Measurements from ENCODE around the gene MANBA.
"Not testable (repeated sequence)": the region's sequence is repeated elsewhere in the genome, so short reads cannot be mapped to it uniquely, and the experiment has no call there.

The MANBA gene

DNA sequence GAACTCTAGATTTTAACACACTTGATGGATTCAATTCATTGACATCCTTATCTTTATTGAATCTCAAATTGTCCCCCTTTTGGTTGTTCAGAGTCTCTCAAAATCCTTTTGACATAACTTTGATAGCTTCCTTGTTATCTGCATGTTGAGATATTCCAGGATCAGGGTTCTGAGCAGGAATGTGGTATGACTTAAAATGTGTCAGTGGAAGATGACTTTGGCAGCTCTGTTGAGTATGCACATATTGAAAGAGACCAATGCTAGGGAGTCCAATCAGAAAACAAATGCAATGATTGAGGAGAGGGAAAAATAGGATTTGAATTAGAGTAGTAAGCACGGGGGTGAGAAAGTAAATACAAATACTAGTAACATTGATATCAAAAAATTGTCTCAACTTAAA is 93.8 kb downstream of the MANBA start:
- no peak for DNase-seq

GRCh38 chr4:102665527-102665926 is 95.2 kb downstream of the MANBA start:
- DNase-seq: peak; percentile 21

DNA sequence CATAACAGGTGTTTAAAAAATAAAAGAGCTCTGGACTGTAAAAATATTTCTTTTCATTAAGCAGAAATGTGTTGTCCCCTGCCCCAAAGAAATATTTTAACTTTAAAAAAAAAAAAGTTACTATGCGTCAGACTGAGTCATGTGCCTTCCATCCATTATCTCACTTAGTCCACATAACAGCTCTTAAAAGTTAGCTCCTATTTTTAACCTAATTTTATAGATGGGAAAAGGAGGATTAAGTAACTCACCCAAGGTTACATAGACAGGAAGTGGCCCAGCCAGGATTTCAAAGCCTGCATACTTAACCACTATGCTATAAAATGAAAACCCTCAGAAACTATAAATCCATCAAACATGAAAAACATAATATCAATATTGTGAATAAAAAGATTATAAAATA is 97.7 kb downstream of the MANBA start:
- DNase-seq: no peak

- DNase-seq: no peak
Measured at GRCh38 chr4:102657206-102657605, 103.6 kb downstream of the MANBA start.

- DNase-seq: no peak
Measured at GRCh38 chr4:102647117-102647516, 113.7 kb downstream of the MANBA start.

DNA sequence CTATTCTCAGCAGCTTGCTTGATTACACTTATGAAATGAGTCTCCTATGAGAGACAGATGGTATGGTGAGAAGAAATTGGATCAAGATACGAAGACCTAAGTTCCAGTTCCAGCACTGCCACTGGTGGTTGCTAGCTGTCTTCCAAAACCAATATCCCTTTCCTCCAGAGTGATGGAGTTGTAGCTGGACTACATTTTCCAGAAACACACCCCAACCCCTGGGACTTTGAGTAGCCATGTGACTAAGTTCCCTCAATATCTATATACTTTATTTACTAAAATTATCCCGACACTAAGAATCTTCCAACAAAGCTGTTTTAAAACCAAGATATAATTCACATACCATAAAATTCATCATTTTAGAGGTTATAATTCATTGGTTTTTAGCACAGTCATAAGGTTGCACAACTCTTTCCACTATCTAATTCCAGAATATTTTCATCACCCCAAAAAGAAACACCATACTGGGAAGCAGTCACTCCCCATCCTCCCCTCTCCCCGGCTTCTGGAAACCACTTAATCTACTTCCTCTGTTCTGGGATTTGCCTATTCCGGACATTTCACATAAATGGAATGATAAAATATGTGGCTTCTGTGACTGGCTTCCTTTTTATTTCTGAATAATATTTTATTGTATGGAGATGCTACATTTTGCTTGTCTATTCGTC is 118.0 kb downstream of the MANBA start:
- no peak for DNase-seq

- DNase-seq: no peak
Measured at GRCh38 chr4:102641793-102642192, 119.0 kb downstream of the MANBA start.

- no peak for DNase-seq
Measured at GRCh38 chr4:102640669-102641068, 120.1 kb downstream of the MANBA start.

- no peak for DNase-seq
Measured at GRCh38 chr4:102639598-102639997, 121.2 kb downstream of the MANBA start.

DNA sequence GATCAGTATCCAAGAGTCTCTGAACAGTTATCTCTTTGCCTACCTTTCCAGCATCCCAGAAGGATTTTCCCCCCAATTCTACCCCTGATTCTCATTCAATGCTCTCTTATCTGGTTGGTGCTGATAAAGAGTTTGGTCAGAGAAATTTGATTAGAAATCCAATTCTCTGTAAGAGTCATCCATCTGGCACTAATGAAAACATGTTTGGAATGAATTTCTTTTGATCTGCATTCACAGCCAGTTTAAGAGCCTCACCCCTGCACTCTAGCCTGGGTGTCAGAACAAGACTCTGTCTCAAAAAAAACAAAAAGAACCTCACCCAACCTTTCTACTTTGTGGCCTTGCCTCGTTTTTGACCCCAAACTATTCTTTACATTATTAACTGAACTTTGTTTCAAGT is 122.1 kb downstream of the MANBA start:
- DNase-seq: no peak

- no peak for DNase-seq
Measured at GRCh38 chr4:102637391-102637790, 123.4 kb downstream of the MANBA start.

- no peak for DNase-seq
Measured at GRCh38 chr4:102633100-102633499, 127.7 kb downstream of the MANBA start.

- DNase-seq: no peak
Measured at GRCh38 chr4:102632241-102633065, 128.3 kb downstream of the MANBA start.

- DNase-seq: no peak
Measured at GRCh38 chr4:102631616-102632015, 129.2 kb downstream of the MANBA start.

DNA sequence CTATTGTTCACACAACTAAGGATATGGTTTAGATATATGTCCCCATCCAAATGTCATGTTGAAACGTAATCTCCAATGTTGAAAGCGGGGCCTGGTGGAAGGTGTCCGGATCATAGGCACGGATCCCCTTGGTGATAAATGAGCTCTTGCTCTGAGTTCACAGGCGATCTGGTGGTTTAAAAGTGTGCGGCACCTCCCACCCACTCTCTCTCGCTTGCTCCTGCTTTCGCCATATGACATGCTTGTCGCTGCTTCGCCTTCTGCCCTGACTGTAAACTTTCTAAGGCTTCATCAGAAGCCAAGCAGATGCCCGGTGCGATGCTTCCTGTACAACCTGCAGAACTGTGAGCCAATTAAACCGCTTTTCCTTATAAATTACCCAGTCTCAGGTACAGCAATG is 131.1 kb downstream of the MANBA start:
- no peak for DNase-seq

DNA sequence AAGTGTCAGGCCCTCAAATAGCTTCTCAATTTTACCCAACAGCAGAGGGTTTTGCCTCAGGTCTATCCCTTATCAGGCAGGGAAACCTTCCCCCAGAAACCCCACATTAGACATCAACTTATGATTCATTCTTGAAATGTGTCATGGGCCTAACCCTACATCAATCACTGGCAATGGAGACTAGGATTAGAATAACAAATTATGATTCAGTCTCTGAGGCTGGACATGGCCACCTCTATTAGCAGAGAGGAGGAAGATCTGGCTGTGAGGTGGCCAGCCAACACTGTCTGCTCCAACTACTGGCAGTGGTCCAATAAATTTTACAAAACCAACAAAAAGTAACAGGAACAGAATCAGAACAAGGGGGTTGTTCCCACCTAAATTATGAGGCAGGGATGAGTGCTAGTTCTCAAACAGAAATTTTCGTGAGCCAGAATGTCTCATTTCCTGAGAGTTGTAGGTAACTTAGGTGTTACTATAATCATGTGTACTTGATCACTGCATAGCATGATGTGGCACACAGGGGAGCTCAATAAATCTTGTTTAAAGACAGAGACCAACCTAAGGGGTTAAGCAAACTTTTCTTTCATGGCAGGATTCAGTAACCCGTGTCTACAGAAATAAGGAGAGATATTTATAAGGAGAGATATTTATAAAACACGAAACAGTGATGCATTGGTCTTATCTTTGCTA is 132.8 kb downstream of the MANBA start:
- no peak for DNase-seq

GRCh38 chr4:102625232-102625930 is 135.4 kb downstream of the MANBA start:
- DNase-seq: no peak

DNA sequence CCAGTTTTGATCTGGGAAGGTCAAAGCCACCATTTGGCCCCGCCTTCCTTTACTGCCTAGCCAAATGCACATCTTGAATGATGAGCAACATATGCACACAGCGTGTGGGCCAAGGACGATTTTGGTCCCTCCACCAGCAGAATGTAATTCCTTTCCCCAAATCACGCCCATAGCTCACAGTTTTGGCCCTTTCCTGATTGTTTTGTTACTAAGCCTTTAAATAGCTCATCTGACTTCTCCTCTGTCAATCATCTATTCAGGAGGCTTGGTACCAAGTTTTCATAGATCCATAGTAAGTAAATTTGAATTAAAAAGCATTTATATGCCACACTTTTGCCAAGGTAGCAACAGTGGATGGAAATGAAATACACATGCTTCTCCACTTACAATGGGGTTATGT is 136.3 kb downstream of the MANBA start:
- no peak for DNase-seq

GRCh38 chr4:102623622-102624021 is 137.1 kb downstream of the MANBA start:
- no peak for DNase-seq

- DNase-seq: no peak
Measured at GRCh38 chr4:102620697-102621497, 139.9 kb downstream of the MANBA start.

- DNase-seq: not testable (repeated sequence)
Measured at GRCh38 chr4:102619776-102620631, 140.8 kb downstream of the MANBA start.
